ENCODE results near the gene GRIK4. TPM values are rescaled to one million over a fixed set of nuclear protein-coding genes. Genes with fewer than 3 reads are reported as not detected.

Gene GRIK4
- total and polyA plus RNA-seq, 4 donors, result 0.05 to 0.25 (median 0.06) TPM; not detected in 1

DNA sequence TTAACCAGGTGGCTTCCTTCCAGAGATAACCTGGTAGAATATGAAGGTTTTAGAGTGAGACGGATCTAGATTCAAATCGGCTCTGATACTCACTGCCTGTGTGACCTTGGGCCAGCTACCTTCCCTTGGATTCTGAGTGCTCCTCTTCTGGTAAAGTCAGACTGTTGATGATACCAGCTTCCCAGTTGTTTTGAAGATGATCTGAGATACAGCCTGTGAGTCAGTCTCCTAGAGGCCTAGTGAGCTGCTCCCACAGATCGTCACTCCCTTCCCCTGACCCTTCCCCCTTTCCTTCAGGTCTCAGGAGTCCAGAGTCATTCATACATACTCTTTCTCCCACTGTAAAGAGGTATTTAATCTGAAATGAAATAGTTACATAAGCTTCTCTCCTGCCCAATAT lies 207.8 kb downstream of the GRIK4 start:
- no peaks in the 10 kb centered on the region for H3K36me3 ChIP-seq (ENCODE audit: control insufficient read depth in 4 of 4, insufficient read depth in 3 of 4, low read depth in 1 of 4, low read length in 3 of 4)
- no peak for DNase-seq (ENCODE audit: low spot score)
- no peaks in the 10 kb centered on the region for H3K9me3 ChIP-seq (ENCODE audit: control insufficient read depth in 4 of 4, low read length in 3 of 4)
- TF ChIP-seq HNF4G (IDR thresholded peaks at IDR 0.05) (no peak), RXRA (IDR thresholded peaks at IDR 0.05) (no peak), NR2F2 (IDR thresholded peaks at IDR 0.05) (no peak), EGR1 (IDR thresholded peaks at IDR 0.05; ENCODE audit: low read depth in 2 of 2) (no peak), HNF4A (conservative IDR thresholded peaks at IDR 0.05) (no peak), JUND (IDR thresholded peaks at IDR 0.05) (no peak)
- TF ChIP-seq, protein P1, sequence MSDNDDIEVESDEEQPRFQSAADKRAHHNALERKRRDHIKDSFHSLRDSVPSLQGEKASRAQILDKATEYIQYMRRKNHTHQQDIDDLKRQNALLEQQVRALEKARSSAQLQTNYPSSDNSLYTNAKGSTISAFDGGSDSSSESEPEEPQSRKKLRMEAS (IDR thresholded peaks at IDR 0.05), result no peak
- no peak overlapping the region for H3K27ac ChIP-seq (ENCODE audit: low read depth in 1 of 2, low read length in 2 of 2)
- 81% methylated on average over 3 of the region's 3 CpGs for WGBS
- H3K27me3 ChIP-seq (ENCODE audit: control insufficient read depth in 4 of 4, insufficient read depth in 4 of 4, low read length in 3 of 4), result peaks cover 0 to 2% (median 0%) of the 10 kb centered on the region in 4 donors
- H3K4me3 ChIP-seq (ENCODE audit: low read depth in 1 of 3, low read length in 3 of 3), result no peak overlapping the region
- no peak overlapping the region for H3K9ac ChIP-seq (ENCODE audit: low read depth in 1 of 2, low read length in 2 of 2)
- no peaks in the 10 kb centered on the region for H3K4me1 ChIP-seq (ENCODE audit: control insufficient read depth in 4 of 4, insufficient read depth in 4 of 4, low read length in 3 of 4)

DNA sequence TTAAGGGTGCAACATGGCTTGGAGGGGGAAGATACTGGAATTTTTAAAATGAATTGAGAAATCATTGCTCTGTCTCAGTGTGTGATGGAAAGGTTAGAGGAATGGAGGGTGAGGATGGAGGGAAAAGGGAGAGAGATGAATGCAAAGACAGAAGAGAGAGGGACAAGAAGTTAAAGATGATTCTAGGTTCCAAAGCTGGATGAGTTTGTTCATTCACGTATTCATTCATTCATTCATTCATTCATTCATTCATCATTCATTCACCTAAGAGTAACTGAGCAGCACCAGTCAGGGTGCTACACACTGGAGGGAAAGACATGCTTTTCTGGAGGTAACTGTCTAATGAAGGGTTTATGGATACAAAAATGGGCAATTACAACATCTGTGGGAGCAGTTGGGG lies 209.2 kb downstream of the GRIK4 start:
- H3K27me3 ChIP-seq (ENCODE audit: control insufficient read depth in 4 of 4, insufficient read depth in 4 of 4, low read length in 3 of 4), result peaks cover 0 to 2% (median 0%) of the 10 kb centered on the region in 4 donors
- peaks cover 0 to 2% (median 0%) of the 10 kb centered on the region in 4 donors for H3K9me3 ChIP-seq (ENCODE audit: control insufficient read depth in 4 of 4, low read length in 3 of 4)
- no peak overlapping the region for H3K9ac ChIP-seq (ENCODE audit: low read depth in 1 of 2, low read length in 2 of 2)
- H3K36me3 ChIP-seq (ENCODE audit: control insufficient read depth in 4 of 4, insufficient read depth in 3 of 4, low read depth in 1 of 4, low read length in 3 of 4), result no peaks in the 10 kb centered on the region
- WGBS, result 75% methylated on average over 1 of the region's 1 CpG
- H3K27ac ChIP-seq (ENCODE audit: low read depth in 1 of 2, low read length in 2 of 2), result no peak overlapping the region
- H3K4me3 ChIP-seq (ENCODE audit: low read depth in 1 of 3, low read length in 3 of 3), result no peak overlapping the region
- H3K4me1 ChIP-seq (ENCODE audit: control insufficient read depth in 4 of 4, insufficient read depth in 4 of 4, low read length in 3 of 4), result no peaks in the 10 kb centered on the region
- TF ChIP-seq FOXA1 (IDR thresholded peaks at IDR 0.05), result no peak
- TF ChIP-seq GABPA (IDR thresholded peaks at IDR 0.05 in 1 of 2, conservative IDR thresholded peaks at IDR 0.05 in 1 of 2), result no peak
- TF ChIP-seq NR2F2 (IDR thresholded peaks at IDR 0.05), result no peak
- no peak for TF ChIP-seq HNF4G (IDR thresholded peaks at IDR 0.05)
- TF ChIP-seq JUND (IDR thresholded peaks at IDR 0.05), result no peak
- TF ChIP-seq, protein P2, sequence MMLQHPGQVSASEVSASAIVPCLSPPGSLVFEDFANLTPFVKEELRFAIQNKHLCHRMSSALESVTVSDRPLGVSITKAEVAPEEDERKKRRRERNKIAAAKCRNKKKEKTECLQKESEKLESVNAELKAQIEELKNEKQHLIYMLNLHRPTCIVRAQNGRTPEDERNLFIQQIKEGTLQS (IDR thresholded peaks at IDR 0.05), result no peak
- TF ChIP-seq SP1 (IDR thresholded peaks at IDR 0.05), result no peak
- no peak for DNase-seq (ENCODE audit: low spot score)

DNA sequence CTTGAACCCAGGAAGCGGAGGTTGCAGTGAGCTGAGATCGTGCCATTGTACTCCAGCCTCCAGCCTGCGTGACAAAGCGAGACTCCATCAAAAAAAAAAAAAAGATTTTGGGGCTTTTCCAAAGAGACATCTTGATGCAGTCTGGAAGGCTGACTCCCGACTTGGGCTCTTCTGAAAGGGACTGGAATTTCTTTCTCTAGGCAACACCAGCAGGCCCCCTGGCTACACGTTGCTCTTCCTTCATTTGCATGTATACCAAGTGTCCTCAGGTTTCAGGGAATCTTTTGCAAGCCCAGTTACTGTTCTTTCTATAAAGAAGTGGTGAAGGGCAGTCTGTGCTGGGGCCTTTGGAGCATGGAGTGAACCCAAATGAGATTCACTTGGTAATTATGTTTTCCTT lies 211.0 kb downstream of the GRIK4 start:
- DNase-seq (ENCODE audit: low spot score), result no peak
- Histone ChIP-seq H3K36me3 (ENCODE audit: control insufficient read depth in 4 of 4, insufficient read depth in 3 of 4, low read depth in 1 of 4, low read length in 3 of 4) (no peaks in the 10 kb centered on the region), H3K9ac (ENCODE audit: low read depth in 1 of 2, low read length in 2 of 2) (no peak overlapping the region), H3K4me3 (ENCODE audit: low read depth in 1 of 3, low read length in 3 of 3) (no peak overlapping the region), H3K9me3 (ENCODE audit: control insufficient read depth in 4 of 4, low read length in 3 of 4) (peaks cover 3 to 8% (median 5%) of the 10 kb centered on the region in 4 donors), H3K27me3 (ENCODE audit: control insufficient read depth in 4 of 4, insufficient read depth in 4 of 4, low read length in 3 of 4) (peaks cover 0 to 2% (median 0%) of the 10 kb centered on the region in 4 donors), H3K27ac (ENCODE audit: low read depth in 1 of 2, low read length in 2 of 2) (no peak overlapping the region), H3K4me1 (ENCODE audit: control insufficient read depth in 4 of 4, insufficient read depth in 4 of 4, low read length in 3 of 4) (no peaks in the 10 kb centered on the region)
- TF ChIP-seq HNF4A (conservative IDR thresholded peaks at IDR 0.05) (no peak), RXRA (IDR thresholded peaks at IDR 0.05) (no peak), TAF1 (conservative IDR thresholded peaks at IDR 0.05) (no peak), RAD21 (IDR thresholded peaks at IDR 0.05) (no peak), YY1 (IDR thresholded peaks at IDR 0.05) (no peak), NR2F2 (IDR thresholded peaks at IDR 0.05) (no peak), SP1 (IDR thresholded peaks at IDR 0.05) (no peak), FOXA2 (IDR thresholded peaks at IDR 0.05) (no peak)
- TF ChIP-seq, protein P2 (IDR thresholded peaks at IDR 0.05), result no peak
- 85% methylated on average over 6 of the region's 6 CpGs for WGBS

Measured in liver (tissue), 9 donors.